Cardiac muscle cell (in vitro differentiated cells and primary cell): ENCODE measurements around the gene MAP3K10. TPM values are rescaled to one million over a fixed set of nuclear protein-coding genes. Genes with fewer than 3 reads are reported as not detected.

Source experiments
- DNase-seq, 2 donors: peaks; one replicate each; pipeline versions ENCODE4 v3.0.0 to v3.0.0-alpha.2; 2010 to 2017; ENCODE audit warnings: low read depth in 1 of 2, low spot score in 1 of 2
- H3K27ac ChIP-seq: fragments of 200-600 bp; sonication (generic); 2 replicates; pipeline ENCODE4 v1.5.1; 2016
- H3K27me3 ChIP-seq: fragments of 200-600 bp; sonication (generic); 2 replicates; pipeline ENCODE4 v1.6.0; 2016; ENCODE audit warnings: control low read depth
- H3K36me3 ChIP-seq: fragments of 200-600 bp; sonication (generic); 2 replicates; pipeline ENCODE4 v1.5.1; 2016; ENCODE audit warnings: control low read depth
- H3K4me1 ChIP-seq: fragments of 200-600 bp; sonication (generic); 2 replicates; pipeline ENCODE4 v1.8.1; 2017; ENCODE audit warnings: low read depth, mild to moderate bottlenecking, mixed run types
- H3K4me3 ChIP-seq: fragments of 200-600 bp; sonication (generic); 2 replicates; pipeline ENCODE4 v1.5.1; 2016; ENCODE audit warnings: mild to moderate bottlenecking
- H3K9me3 ChIP-seq: fragments of 200-600 bp; sonication (generic); 2 replicates; pipeline ENCODE4 v1.5.1; 2017; ENCODE audit warnings: low read depth, mild to moderate bottlenecking, control low read depth
- polyA plus RNA-seq: library from polyadenylated mRNA; unstranded; fragments of >200 nt; fragmentation: Nextera tagmentation; extraction: Ambion mirVana; gene quantifications from 2 replicates; pipeline ENCODE4 v1.2.1, GENCODE V29; 2016
- total RNA-seq: library from RNA; depleted of rRNA; stranded (reverse); fragments of >200 nt; gene quantifications from 2 replicates; pipeline ENCODE4 v1.2.3, GENCODE V29; 2016
- TF ChIP-seq, protein P1 (sequence below): IDR thresholded peaks from 2 replicates; pipeline ENCODE4 v1.5.1; 2012; ENCODE audit warnings: low read depth, mild to moderate bottlenecking, low read length

Gene MAP3K10
- total and polyA plus RNA-seq, 2 experiments from 2014 or later, result 10.0 to 30.5 TPM

DNA sequence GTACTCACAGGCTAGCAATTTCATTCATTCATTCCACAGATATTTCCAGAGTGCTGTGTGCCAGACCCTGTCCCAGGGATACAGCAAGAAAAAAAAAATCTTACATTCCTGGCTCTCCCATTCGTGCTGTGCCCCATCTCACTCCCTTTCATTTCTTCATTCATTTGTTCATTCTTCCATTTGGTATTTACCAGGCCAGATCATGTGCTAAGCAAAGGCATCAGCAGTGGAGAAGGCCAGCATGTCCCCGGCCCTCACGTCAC is 2.3 kb downstream of the MAP3K10 start:
- Histone ChIP-seq H3K4me1 (no peaks in the 10 kb centered on the region), H3K9me3 (no peaks in the 10 kb centered on the region), H3K36me3 (no peaks in the 10 kb centered on the region), H3K27me3 (no peaks in the 10 kb centered on the region), H3K27ac (no peak overlapping the region), H3K4me3 (no peak overlapping the region)
- DNase-seq, result no peak
- TF ChIP-seq, protein P1, sequence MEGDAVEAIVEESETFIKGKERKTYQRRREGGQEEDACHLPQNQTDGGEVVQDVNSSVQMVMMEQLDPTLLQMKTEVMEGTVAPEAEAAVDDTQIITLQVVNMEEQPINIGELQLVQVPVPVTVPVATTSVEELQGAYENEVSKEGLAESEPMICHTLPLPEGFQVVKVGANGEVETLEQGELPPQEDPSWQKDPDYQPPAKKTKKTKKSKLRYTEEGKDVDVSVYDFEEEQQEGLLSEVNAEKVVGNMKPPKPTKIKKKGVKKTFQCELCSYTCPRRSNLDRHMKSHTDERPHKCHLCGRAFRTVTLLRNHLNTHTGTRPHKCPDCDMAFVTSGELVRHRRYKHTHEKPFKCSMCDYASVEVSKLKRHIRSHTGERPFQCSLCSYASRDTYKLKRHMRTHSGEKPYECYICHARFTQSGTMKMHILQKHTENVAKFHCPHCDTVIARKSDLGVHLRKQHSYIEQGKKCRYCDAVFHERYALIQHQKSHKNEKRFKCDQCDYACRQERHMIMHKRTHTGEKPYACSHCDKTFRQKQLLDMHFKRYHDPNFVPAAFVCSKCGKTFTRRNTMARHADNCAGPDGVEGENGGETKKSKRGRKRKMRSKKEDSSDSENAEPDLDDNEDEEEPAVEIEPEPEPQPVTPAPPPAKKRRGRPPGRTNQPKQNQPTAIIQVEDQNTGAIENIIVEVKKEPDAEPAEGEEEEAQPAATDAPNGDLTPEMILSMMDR, result no peak

DNA sequence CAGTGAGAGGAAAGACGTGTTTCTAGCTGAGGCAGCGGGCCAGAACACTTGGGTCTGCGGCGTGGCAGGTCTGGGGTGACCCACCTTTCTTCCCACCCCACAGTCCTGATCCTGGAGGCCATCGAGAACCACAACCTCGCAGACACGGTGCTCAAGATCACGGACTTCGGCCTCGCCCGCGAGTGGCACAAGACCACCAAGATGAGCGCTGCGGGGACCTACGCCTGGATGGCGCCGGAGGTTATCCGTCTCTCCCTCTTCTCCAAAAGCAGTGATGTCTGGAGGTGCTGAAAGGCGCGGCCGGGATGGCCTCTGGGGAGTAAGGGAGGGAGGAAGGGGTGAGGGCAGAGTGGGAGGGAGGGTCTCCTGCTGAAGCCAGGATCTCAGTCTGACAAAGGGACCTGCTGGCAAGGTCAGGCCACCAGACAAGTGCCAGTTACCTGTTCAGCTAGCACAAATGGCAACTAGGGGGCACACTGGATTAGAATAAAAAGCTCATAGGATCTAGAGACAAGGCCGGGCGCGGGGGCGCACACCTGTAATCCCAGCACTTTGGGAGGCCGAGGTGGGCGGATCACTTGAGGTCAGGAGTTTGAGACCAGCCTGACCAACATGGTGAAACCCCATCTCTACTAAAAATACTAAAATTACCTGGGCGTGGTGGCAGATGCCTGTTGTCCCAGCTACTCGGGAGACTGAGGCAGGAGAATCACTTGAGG is 7.2 kb downstream of the MAP3K10 start:
- Histone ChIP-seq H3K36me3 (peaks cover under 1% of the 10 kb centered on the region), H3K4me3 (no peak overlapping the region), H3K4me1 (no peaks in the 10 kb centered on the region), H3K27me3 (no peaks in the 10 kb centered on the region), H3K9me3 (no peaks in the 10 kb centered on the region), H3K27ac (no peak overlapping the region)
- TF ChIP-seq, protein P1, result no peak
- no peak for DNase-seq

DNA sequence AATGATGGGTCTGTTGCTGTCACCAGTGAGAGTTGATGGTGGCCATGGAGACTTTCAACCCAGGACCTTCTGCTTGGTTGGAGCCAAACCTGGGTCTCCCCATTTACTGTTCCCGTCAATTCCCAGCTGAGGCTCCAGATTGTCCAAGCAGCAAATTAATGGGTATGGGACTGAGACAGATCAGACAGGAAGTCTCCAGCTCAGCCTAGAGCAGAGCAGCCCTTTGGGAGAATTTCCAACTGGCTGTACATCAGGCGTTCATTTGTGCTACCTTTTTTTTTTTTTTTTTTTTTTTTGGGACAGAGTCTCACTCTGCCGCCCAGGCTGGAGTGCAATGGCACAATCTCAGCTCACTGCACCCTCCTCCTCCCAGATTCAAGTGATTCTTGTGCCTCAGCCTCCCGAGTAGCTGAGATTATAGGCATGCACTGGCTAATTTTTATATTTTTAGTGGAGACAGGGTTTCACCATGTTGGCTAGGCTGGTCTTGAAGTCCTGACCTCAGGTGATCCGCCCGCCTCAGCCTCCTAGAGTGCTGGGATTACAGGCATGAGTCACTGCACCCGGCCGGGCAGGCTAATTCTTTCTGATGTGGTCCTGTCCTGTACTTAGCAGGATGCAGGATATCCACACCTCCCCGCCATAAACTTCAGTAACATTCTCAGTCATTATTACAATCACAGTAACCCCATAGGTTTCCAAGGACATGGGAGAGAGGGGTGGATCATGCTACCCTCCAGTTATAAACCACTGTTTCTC is 9.3 kb downstream of the MAP3K10 start:
- DNase-seq, result no peak
- no peak overlapping the region for H3K27ac ChIP-seq
- peaks cover 5% of the 10 kb centered on the region for H3K36me3 ChIP-seq
- H3K4me1 ChIP-seq, result no peaks in the 10 kb centered on the region
- TF ChIP-seq, protein P1, result no peak
- no peak overlapping the region for H3K4me3 ChIP-seq
- H3K27me3 ChIP-seq, result no peaks in the 10 kb centered on the region
- H3K9me3 ChIP-seq, result no peaks in the 10 kb centered on the region

DNA sequence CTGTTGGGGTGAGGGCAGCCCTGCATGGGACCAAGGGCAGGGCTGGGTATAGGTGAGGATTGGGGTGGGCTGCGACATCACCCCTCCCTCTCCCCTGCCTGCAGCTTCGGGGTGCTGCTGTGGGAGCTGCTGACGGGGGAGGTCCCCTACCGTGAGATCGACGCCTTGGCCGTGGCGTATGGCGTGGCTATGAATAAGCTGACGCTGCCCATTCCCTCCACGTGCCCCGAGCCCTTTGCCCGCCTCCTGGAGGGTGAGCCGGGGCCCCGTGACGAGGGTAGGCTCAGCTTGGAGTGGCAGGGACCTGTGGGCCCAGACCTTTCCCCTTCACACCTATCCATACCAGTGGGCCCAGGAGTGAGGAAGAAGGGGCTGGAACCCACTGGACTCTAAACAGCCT is 13.2 kb downstream of the MAP3K10 start:
- Histone ChIP-seq H3K27ac (no peak overlapping the region), H3K4me3 (no peak overlapping the region), H3K4me1 (no peaks in the 10 kb centered on the region), H3K36me3 (peaks cover 7% of the 10 kb centered on the region), H3K9me3 (no peaks in the 10 kb centered on the region), H3K27me3 (no peaks in the 10 kb centered on the region)
- TF ChIP-seq, protein P1, result no peak
- DNase-seq, result no peak

DNA sequence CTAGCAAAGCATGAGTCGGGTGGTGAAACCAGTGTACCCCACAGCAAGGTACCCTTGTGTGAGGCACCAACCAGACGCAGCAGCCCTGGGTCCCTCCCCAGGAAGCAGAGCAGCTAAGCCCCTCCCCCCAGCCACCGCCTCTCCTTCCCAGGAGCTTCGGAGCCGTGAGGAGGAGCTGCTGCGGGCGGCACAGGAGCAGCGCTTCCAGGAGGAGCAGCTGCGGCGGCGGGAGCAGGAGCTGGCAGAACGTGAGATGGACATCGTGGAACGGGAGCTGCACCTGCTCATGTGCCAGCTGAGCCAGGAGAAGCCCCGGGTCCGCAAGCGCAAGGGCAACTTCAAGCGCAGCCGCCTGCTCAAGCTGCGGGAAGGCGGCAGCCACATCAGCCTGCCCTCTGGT is 14.5 kb downstream of the MAP3K10 start:
- Histone ChIP-seq H3K9me3 (no peaks in the 10 kb centered on the region), H3K36me3 (peaks cover 11% of the 10 kb centered on the region), H3K27me3 (no peaks in the 10 kb centered on the region), H3K4me3 (no peak overlapping the region), H3K27ac (no peak overlapping the region), H3K4me1 (no peaks in the 10 kb centered on the region)
- DNase-seq, result no peak
- TF ChIP-seq, protein P1, result no peak
